DND-41 (cell line): ENCODE results near the gene SYTL2.

ENCODE experiments used
- CTCF ChIP-seq: IDR thresholded peaks from 2 replicates; pipeline ENCODE4 v1.5.1; 2012; ENCODE audit warnings: borderline replicate concordance, low read length, moderate library complexity, mild to moderate bottlenecking; ENCODE audit not compliant: poor library complexity, severe bottlenecking; ENCODE audit errors: extremely low read depth
- EZH2 ChIP-seq: IDR thresholded peaks from 3 replicates; pipeline ENCODE4 v1.6.1; 2012; ENCODE audit warnings: borderline replicate concordance, low read depth, mild to moderate bottlenecking, moderate library complexity, low read length, inconsistent platforms; ENCODE audit not compliant: severe bottlenecking

GRCh38 chr11:85698195-85698594, 112.7 kb downstream of the SYTL2 start:
- TF ChIP-seq CTCF (no peak), EZH2 (no peak)
